ENCODE data around the gene CCL4. TPM values are rescaled to one million over a fixed set of nuclear protein-coding genes. Genes with fewer than 3 reads are reported as not detected.
"Not testable (repeated sequence)": the region's sequence is repeated elsewhere in the genome, so short reads cannot be mapped to it uniquely, and the experiment has no call there.

The CCL4 gene
- total RNA-seq, 3 donors from 2014 or later, result 361 to 2,286 (median 1,809) TPM

DNA sequence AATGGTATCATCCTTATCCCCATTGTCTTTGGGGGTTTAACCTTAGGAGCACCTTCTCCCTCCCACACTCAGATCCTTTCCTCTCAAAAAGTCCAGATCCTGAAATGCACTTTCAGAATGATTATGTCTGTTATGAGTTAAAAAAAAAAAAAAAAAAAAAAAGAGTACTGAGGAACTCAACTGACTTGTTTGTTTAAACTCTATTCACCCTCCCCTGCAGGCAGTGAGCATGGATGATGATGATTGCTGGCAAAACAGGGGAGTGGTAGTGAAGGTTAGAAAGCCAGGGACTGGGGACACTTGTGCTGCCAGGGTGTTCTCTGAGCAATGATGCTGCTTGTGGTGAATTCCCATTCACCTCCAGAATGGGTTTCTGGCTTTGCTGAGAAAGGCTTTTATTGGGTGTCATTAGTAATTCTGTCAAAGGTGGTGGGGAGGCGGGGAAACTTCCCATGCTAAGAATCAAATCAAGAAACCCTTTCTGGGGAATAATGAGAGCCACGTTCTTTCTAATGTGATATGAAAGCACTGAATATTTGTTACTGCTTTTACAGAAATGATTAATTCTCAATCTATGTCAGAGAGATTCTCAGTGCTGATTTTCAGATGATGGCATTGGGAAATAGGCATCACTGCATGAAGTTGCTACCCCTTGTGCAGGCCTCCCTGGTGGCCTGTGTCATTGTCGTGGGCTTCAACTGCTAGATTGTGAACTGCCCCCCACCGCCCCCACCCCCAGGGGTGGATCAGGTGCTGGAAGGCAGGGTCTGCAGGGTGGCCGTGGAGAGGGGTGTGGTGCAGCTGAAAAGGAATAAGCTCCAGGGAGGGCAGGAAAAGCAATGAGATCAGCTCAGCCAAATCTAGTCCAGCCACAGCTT, 14.1 kb downstream of the CCL4 start:
- Mint-ChIP-seq H3K9me3 (peaks cover under 1% of the 10 kb centered on the region), H3K36me3 (ENCODE audit: insufficient read depth) (no peaks in the 10 kb centered on the region), H3K4me3 (peak overlapping the region; percentile 40), H3K27me3 (ENCODE audit: low read depth) (peaks cover 18% of the 10 kb centered on the region), H3K4me1 (ENCODE audit: low read depth) (peaks cover 21% of the 10 kb centered on the region)
- DNase-seq (no peak), ATAC-seq (peak; percentile 88 to 93)

DNA sequence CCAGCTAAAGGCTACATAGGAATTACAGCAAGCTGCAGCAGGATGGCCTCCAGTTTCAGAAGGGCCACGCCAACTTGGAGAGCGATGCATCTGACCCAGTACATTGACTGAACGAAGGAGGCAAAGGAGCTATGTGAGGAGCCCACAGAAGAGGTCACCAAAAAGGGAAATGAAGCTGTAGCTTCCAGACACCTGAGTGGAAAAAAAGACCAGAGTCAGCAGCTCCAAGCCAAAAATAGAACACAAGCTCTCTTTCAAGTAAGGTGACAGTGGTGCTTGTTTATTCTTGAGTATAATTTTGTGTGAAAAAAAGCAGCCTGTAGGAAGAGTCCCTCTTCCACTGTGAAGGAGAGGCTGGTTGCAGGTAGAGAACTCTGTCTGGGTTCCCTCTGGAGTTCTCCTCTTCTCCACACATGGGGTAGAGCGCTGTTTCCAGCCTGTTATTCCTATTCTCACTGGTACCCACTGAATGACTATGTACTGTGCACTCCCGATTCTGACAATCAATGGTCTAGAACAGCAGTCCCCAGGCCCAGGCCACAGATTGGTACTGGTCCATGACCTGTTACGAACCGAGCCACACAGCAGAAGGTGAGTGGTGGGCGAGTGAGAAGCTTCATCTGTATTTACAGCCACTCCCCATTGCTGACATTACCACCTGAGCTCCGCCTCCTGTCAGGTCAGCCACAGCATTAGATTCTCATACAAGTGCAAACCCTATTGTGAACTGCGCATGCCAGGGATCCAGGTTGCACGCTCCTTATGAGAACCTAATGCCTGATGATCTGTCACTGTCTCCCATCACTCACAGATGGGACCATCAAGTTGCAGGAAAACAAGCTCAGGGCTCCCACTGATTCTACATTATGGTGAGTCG, 15.1 kb downstream of the CCL4 start:
- DNase-seq, result no peak
- Mint-ChIP-seq H3K27me3 (ENCODE audit: low read depth) (peaks cover 18% of the 10 kb centered on the region), H3K4me1 (ENCODE audit: low read depth) (peaks cover 21% of the 10 kb centered on the region), H3K9me3 (no peaks in the 10 kb centered on the region), H3K36me3 (ENCODE audit: insufficient read depth) (no peaks in the 10 kb centered on the region), H3K4me3 (peak overlapping the region; percentile 26)
- ATAC-seq, result no peak

DNA sequence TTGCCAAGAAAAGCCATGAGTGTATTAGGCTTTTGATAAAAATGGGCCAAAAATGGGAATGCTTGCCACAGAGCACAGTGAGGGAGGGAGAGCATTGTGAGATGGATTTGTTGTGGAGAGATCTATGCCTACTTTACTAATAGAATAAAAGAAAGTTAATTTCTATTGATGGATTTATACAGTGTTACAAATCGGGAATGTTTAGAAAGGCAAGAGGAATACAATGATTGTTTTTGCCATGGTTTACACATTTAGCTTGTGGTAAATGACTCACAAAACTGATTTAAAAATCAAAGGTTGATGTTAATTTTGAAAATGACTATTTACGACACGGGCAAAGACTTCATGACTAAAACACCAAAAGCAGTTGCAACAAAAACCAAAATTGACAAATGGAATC, 16.6 kb downstream of the CCL4 start:
- H3K9me3 Mint-ChIP-seq, result peaks cover 1% of the 10 kb centered on the region
- ATAC-seq (no peak), DNase-seq (no peak)
- H3K27me3 Mint-ChIP-seq (ENCODE audit: low read depth), result peaks cover 15% of the 10 kb centered on the region
- H3K36me3 Mint-ChIP-seq (ENCODE audit: insufficient read depth), result no peaks in the 10 kb centered on the region
- peaks cover 21% of the 10 kb centered on the region for H3K4me1 Mint-ChIP-seq (ENCODE audit: low read depth)
- H3K4me3 Mint-ChIP-seq, result no peak overlapping the region

DNA sequence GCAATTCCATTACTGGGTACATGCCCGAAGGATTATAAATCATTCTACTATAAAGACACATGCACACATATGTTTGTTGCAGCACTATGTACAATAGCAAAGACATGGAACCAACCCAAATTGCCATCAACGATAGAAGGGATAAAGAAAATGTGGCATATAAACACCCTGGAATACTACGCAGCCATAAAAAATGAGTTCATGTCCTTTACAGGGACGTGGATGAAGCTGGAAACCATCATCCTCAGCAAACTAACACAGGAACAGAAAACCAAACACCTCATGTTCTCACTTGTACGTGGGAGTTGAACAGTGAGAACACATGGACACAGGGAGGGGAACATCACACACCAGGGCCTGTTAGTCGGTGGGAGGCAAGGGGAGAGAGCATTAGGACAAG, 17.5 kb downstream of the CCL4 start:
- DNase-seq; H3K4me3 Mint-ChIP-seq; H3K36me3 Mint-ChIP-seq (ENCODE audit: insufficient read depth); ATAC-seq; H3K9me3 Mint-ChIP-seq: not testable (repeated sequence)
- H3K4me1 Mint-ChIP-seq (ENCODE audit: low read depth), result peaks cover 21% of the 10 kb centered on the region
- H3K27me3 Mint-ChIP-seq (ENCODE audit: low read depth), result peaks cover 17% of the 10 kb centered on the region

DNA sequence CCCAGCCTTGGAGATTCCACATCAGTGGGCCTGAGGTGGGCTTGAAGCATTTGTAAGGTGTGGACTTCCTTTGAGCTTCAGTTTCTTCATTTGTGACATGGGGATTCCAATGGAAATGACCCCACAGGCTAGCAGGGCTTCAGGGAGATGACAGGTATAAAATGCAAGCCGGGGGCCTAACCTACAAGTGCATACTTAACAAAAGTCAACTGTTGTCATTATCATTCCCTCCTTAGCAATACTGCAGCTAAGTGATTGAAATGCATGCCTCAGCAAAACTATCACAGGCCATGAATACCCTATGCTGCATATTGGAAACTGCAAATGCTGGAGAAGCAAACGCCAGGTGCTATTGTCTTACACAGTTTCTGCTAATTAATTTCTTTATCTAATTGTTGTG, 19.8 kb downstream of the CCL4 start:
- Mint-ChIP-seq H3K9me3 (peaks cover 12% of the 10 kb centered on the region), H3K27me3 (ENCODE audit: low read depth) (peaks cover 21% of the 10 kb centered on the region), H3K4me1 (ENCODE audit: low read depth) (peaks cover 19% of the 10 kb centered on the region), H3K36me3 (ENCODE audit: insufficient read depth) (no peaks in the 10 kb centered on the region), H3K4me3 (no peak overlapping the region)
- ATAC-seq (no peak), DNase-seq (no peak)

DNA sequence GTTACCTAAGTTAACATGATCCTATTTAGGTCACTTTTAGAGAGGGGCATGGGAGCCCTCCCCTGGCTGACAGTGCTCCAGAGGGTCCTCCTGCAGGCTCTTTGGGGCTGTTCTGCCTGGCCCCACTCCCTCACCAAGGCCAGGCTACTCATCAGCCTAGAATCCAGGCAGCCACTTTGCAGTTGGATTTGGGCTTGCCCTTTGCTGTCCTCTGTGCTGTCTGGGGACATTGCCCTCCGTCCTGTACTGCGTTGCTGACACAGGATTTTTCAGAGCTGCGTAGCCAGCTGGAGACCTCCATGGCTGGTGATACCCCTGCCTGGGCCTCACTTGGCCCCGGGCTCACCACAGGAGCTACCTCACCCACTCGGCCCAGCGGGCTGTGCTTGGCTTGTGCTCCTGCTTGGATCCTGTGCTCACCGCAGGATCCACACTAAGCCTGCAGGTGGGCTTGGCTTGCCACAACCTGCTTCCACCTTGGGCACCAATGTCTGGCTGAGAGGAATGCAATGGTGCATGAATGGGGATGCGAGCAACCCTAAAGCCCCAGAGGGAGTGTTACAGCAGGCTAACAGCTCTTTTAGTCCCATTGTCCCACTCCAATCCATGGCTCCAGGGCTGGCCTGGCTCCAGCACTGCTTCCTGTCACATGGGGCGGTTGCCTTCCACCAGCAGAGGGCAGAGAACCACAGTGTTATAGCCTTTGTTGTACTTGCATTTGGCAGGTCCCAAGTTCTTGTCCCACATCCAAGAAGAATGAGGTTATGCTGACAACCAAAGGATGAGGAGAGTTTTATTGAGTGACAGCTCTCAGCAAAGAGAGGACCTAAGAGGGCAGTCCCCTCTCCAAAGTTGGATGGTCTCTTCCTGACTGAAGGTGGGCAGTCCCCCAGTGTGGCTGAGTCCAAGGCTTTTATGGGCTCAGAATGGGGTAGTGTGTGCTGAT, 21.5 kb downstream of the CCL4 start:
- Mint-ChIP-seq H3K9me3 (peaks cover 12% of the 10 kb centered on the region), H3K27me3 (ENCODE audit: low read depth) (peaks cover 20% of the 10 kb centered on the region), H3K4me3 (no peak overlapping the region), H3K36me3 (ENCODE audit: insufficient read depth) (no peaks in the 10 kb centered on the region), H3K4me1 (ENCODE audit: low read depth) (peaks cover 18% of the 10 kb centered on the region)
- ATAC-seq (no peak), DNase-seq (no peak)

DNA sequence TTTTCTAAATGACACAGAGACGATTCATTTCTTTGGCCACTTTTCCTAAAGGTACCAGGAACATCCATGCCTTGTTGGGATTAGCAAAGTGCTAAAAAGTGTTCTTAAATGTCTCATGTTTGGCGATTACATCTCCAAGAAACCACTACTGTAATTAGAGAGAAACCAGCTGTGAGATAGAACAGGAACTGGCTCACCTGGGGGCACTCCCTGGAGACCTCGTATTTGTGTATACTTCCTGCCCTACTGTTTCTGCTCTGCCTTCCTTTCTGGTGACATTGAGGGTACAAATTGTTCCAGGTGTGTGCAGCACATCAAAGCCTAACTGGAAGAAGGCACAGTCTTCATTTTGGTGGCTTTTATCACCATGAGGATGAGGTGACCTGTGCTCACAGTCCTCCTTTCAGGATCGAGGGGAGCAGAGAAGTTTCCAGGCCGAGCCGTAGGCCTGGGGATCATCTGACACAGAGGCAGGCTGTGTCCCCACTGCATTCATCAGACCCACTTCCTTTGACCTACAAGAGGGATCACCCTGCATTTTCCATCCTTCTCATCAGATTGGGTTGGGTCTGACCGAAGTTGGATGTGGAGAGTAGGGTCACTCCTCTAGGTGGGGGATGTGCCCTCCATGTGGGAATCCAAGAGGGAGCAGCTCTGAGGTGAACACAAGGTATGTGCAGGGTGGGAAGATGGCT, 23.7 kb downstream of the CCL4 start:
- peaks cover 18% of the 10 kb centered on the region for H3K27me3 Mint-ChIP-seq (ENCODE audit: low read depth)

DNA sequence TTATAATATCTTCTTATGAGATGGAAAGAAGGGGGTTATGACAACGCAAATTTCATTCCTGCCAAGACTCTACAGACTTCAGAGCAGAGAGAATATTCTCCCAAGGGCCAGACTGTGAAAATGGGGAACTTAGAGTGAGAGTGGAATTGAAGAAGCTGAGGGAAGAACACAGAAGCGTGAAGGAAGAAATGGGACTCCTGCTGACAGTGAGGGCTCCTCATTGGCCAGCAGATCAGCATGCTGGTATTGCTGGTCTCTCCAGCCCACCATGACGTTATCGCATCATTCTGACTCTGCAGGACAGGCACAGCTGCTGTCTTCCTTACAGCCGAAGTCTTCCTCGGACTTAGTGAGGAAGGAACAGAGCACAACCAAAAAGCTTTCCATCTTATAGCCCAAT, 24.3 kb downstream of the CCL4 start:
- Mint-ChIP-seq H3K4me1 (ENCODE audit: low read depth) (peaks cover 11% of the 10 kb centered on the region), H3K4me3 (no peak overlapping the region), H3K9me3 (peaks cover 12% of the 10 kb centered on the region), H3K36me3 (ENCODE audit: insufficient read depth) (no peaks in the 10 kb centered on the region), H3K27me3 (ENCODE audit: low read depth) (peaks cover 18% of the 10 kb centered on the region)
- ATAC-seq, result no peak
- no peak for DNase-seq

More for the DNA sequence above, 23.7 kb downstream of the CCL4 start:
- DNase-seq (no peak), ATAC-seq (no peak)
- Mint-ChIP-seq H3K4me1 (ENCODE audit: low read depth) (peaks cover 11% of the 10 kb centered on the region), H3K9me3 (peaks cover 12% of the 10 kb centered on the region), H3K36me3 (ENCODE audit: insufficient read depth) (no peaks in the 10 kb centered on the region), H3K4me3 (no peak overlapping the region)

DNA sequence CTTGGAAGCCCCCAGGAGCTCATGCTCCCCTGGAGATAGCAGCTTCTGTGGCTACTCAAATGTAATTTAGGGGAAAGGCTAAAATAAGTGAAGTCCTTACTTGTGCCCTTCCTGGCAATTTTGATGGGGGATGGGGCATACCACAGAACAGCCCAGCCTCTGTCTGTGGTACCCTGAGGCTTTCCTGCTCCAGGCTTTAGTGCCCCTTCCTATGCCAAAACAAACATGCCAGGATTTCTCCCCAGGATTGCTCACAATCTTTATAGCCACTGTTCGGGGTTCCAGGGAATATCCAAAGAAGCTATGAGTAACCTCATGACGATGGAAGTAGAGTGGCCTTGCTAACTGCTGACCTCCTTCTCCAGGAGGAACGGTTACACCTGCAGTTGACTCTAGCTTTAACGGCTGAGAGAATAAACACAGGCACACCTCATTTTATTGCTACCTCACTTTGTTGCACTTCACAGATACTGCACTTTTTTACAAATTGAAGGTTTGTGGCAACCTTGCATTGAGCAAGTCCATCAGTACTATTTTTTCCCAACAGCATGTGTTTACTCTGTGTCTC, 24.9 kb downstream of the CCL4 start:
- no peaks in the 10 kb centered on the region for H3K36me3 Mint-ChIP-seq (ENCODE audit: insufficient read depth)
- H3K27me3 Mint-ChIP-seq (ENCODE audit: low read depth), result peaks cover 21% of the 10 kb centered on the region
- H3K9me3 Mint-ChIP-seq, result peaks cover 12% of the 10 kb centered on the region
- peaks cover 11% of the 10 kb centered on the region for H3K4me1 Mint-ChIP-seq (ENCODE audit: low read depth)
- ATAC-seq (no peak), DNase-seq (no peak)
- no peak overlapping the region for H3K4me3 Mint-ChIP-seq

DNA sequence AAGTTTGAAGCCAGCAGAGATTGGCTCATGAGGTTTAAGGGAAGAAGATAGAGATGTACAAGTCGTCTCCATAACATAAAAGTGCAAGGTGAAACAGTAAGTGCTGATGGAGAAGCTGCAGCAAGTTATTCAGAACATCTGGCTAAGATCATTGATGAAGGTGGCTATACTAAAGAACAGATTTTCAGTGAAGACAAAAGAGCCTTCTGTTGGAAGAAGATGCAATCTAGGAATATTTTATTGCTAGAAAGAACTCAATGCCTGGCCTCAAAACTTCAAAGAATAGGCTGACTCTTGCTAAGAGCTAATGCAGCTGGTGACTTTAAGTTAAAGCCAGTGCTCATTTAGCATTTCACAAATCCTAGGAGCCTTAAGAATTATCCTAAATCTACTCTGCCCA, 26.0 kb downstream of the CCL4 start:
- Mint-ChIP-seq H3K27me3 (ENCODE audit: low read depth) (peaks cover 23% of the 10 kb centered on the region), H3K4me1 (ENCODE audit: low read depth) (peaks cover 11% of the 10 kb centered on the region), H3K9me3 (peaks cover 12% of the 10 kb centered on the region), H3K36me3 (ENCODE audit: insufficient read depth) (no peaks in the 10 kb centered on the region), H3K4me3 (no peak overlapping the region)
- no peak for DNase-seq
- ATAC-seq, result no peak

DNA sequence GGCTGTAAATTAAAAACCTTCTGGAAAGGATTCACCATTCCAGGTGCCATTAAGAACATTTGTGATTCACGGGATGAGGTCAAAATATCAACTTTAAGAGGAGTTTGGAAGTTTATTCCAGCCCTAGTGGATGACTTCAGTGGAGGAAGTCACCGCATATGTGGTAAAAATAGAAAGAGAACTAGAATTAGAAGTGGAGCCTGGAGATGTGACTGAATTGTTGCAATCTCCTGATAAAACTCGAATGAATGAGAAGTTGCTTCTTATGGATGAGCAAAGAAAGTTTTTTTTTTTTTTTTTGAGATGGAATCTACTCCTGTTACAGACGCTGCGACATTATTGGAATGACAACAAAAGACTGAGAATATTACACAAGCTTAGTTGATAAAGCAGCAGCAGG, 26.7 kb downstream of the CCL4 start:
- Mint-ChIP-seq H3K27me3 (ENCODE audit: low read depth) (peaks cover 27% of the 10 kb centered on the region), H3K4me3 (no peak overlapping the region), H3K9me3 (peaks cover 10% of the 10 kb centered on the region), H3K4me1 (ENCODE audit: low read depth) (peaks cover 11% of the 10 kb centered on the region), H3K36me3 (ENCODE audit: insufficient read depth) (no peaks in the 10 kb centered on the region)
- ATAC-seq (no peak), DNase-seq (no peak)

DNA sequence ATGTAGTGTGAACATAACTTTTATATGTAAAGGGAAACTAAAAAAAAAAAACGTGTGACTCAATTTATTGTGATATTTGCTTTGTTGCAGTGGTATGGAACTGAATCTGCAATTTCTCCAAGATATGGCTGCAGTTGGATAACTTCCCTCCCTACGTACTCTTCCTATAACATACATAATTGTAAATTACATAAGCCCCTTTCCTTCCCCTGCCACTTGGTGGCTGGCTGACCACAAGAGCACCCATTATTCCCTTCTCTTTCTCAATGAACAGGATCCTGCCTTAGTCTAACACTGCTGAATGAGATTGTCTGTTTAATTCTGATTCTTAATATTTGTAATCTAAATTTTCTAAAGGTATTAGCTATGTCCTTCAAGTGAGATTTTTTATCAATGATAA, 27.8 kb downstream of the CCL4 start:
- no peaks in the 10 kb centered on the region for H3K36me3 Mint-ChIP-seq (ENCODE audit: insufficient read depth)
- H3K9me3 Mint-ChIP-seq, result no peaks in the 10 kb centered on the region
- H3K4me3 Mint-ChIP-seq, result no peak overlapping the region
- no peak for ATAC-seq
- no peak for DNase-seq
- peaks cover 13% of the 10 kb centered on the region for H3K4me1 Mint-ChIP-seq (ENCODE audit: low read depth)
- peaks cover 31% of the 10 kb centered on the region for H3K27me3 Mint-ChIP-seq (ENCODE audit: low read depth)

DNA sequence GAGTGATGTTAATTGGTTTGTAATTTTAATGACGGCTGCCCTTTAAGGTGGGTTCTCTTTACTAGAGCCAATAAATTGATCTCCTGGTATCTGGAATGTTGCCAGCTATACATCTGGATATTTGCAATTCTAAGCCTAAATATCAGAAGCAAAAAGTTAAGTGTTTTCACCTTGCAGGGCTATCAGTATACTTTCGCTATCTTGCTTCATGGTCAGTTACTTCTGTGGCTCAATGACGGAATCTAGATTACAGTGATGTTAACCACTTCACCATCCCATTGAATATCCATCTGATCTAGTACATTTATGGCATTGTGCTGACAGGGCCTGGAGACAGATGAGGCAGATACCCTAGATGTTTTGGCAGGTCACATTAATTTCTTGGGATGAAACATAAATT, 28.3 kb downstream of the CCL4 start:
- ATAC-seq (no peak), DNase-seq (no peak)
- Mint-ChIP-seq H3K36me3 (ENCODE audit: insufficient read depth) (no peaks in the 10 kb centered on the region), H3K27me3 (ENCODE audit: low read depth) (peaks cover 31% of the 10 kb centered on the region), H3K4me1 (ENCODE audit: low read depth) (peaks cover 10% of the 10 kb centered on the region), H3K4me3 (no peak overlapping the region), H3K9me3 (no peaks in the 10 kb centered on the region)
